ENCODE measurements around the gene AP3B1.

- TF ChIP-seq CTCF (IDR thresholded peaks at IDR 0.05) = no peak
- no peak for TF ChIP-seq EZH2phosphoT487 (IDR thresholded peaks at IDR 0.05)
These were observed at the start of gene AP3B1 for GRCh38 chr5:78294248-78295034.
